ENCODE measurements around the gene GPR31.

The GPR31 gene

GRCh38 chr6:167116109-167116837, 41.5 kb downstream of the GPR31 start:
- no peak for DNase-seq

- DNase-seq, result no peak
Measured at GRCh38 chr6:167115054-167115453, 42.7 kb downstream of the GPR31 start.

GRCh38 chr6:167113935-167114910, 43.6 kb downstream of the GPR31 start:
- no peak for DNase-seq

- DNase-seq, result no peak
Measured at GRCh38 chr6:167113047-167113754, 44.6 kb downstream of the GPR31 start.

GRCh38 chr6:167112421-167112820, 45.4 kb downstream of the GPR31 start:
- no peak for DNase-seq

GRCh38 chr6:167111597-167111996, 46.2 kb downstream of the GPR31 start:
- no peak for DNase-seq

GRCh38 chr6:167109651-167110050, 48.1 kb downstream of the GPR31 start:
- no peak for DNase-seq

- DNase-seq, result no peak
Measured at GRCh38 chr6:167108278-167108677, 49.5 kb downstream of the GPR31 start.

- DNase-seq, result no peak
Measured at GRCh38 chr6:167107787-167108186, 50.0 kb downstream of the GPR31 start.

- no peak for DNase-seq
Measured at GRCh38 chr6:167106406-167106805, 51.4 kb downstream of the GPR31 start.
